HEK293 (cell line): ENCODE measurements around the gene CASZ1.

Experiments
- SP2 ChIP-seq: fragments of 450-650 bp; formaldehyde crosslinking; IDR thresholded peaks from 2 replicates; pipeline ENCODE4 v1.5.1; 2016; ENCODE audit warnings: missing biosample characterization, missing genetic modification characterization
- ZNF174 ChIP-seq: fragments of 450-650 bp; formaldehyde crosslinking; IDR thresholded peaks from 2 replicates; pipeline ENCODE4 v1.5.0; 2017; ENCODE audit warnings: missing biosample characterization, mild to moderate bottlenecking, missing genetic modification characterization
- ZNF202 ChIP-seq: fragments of 450-650 bp; formaldehyde crosslinking; IDR thresholded peaks from 2 replicates; pipeline ENCODE4 v1.5.1; 2016; ENCODE audit warnings: missing biosample characterization, missing genetic modification characterization, borderline replicate concordance
- ZNF354C ChIP-seq: fragments of 450-650 bp; formaldehyde crosslinking; IDR thresholded peaks from 2 replicates; pipeline ENCODE4 v1.5.1; 2016; ENCODE audit warnings: missing biosample characterization, missing genetic modification characterization, low read depth, borderline replicate concordance
- TF ChIP-seq, protein P1 (sequence below): fragments of 450-650 bp; formaldehyde crosslinking; IDR thresholded peaks from 2 replicates; pipeline ENCODE4 v1.5.1; 2016; ENCODE audit warnings: missing biosample characterization, missing genetic modification characterization
- TF ChIP-seq, protein P2 (sequence below): fragments of 450-650 bp; formaldehyde crosslinking; IDR thresholded peaks from 2 replicates; pipeline ENCODE4 v1.5.1; 2016; ENCODE audit warnings: missing biosample characterization, missing genetic modification characterization, low read depth

DNA sequence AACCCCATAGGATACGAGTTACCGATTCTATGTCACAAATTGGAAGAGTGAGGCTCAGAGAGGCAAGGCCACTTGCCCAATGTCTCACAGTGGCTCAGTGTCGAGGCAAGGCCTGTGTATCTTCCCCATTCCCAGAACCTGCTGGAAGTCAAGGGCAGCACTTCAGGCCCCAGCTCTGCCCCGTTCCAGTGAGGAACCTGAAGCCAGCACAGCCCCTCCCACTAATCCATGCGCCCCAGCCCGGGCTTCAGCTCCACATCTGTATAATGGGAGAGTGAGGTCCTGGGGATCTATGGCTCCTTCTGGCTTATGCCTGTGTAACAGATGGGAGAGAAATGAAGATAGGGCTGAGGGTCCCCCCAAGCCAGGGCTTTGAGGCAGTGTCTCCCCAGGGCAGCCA lies 56.3 kb downstream of the CASZ1 start:
- TF ChIP-seq ZNF202 (no peak), SP2 (no peak), ZNF174 (tag by site-specific recombination) (no peak), ZNF354C (tag by site-specific recombination) (no peak)
- TF ChIP-seq, protein P1, sequence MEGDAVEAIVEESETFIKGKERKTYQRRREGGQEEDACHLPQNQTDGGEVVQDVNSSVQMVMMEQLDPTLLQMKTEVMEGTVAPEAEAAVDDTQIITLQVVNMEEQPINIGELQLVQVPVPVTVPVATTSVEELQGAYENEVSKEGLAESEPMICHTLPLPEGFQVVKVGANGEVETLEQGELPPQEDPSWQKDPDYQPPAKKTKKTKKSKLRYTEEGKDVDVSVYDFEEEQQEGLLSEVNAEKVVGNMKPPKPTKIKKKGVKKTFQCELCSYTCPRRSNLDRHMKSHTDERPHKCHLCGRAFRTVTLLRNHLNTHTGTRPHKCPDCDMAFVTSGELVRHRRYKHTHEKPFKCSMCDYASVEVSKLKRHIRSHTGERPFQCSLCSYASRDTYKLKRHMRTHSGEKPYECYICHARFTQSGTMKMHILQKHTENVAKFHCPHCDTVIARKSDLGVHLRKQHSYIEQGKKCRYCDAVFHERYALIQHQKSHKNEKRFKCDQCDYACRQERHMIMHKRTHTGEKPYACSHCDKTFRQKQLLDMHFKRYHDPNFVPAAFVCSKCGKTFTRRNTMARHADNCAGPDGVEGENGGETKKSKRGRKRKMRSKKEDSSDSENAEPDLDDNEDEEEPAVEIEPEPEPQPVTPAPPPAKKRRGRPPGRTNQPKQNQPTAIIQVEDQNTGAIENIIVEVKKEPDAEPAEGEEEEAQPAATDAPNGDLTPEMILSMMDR (tag by site-specific recombination) = no peak
- TF ChIP-seq, protein P2, sequence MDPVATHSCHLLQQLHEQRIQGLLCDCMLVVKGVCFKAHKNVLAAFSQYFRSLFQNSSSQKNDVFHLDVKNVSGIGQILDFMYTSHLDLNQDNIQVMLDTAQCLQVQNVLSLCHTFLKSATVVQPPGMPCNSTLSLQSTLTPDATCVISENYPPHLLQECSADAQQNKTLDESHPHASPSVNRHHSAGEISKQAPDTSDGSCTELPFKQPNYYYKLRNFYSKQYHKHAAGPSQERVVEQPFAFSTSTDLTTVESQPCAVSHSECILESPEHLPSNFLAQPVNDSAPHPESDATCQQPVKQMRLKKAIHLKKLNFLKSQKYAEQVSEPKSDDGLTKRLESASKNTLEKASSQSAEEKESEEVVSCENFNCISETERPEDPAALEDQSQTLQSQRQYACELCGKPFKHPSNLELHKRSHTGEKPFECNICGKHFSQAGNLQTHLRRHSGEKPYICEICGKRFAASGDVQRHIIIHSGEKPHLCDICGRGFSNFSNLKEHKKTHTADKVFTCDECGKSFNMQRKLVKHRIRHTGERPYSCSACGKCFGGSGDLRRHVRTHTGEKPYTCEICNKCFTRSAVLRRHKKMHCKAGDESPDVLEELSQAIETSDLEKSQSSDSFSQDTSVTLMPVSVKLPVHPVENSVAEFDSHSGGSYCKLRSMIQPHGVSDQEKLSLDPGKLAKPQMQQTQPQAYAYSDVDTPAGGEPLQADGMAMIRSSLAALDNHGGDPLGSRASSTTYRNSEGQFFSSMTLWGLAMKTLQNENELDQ (tag by site-specific recombination) = no peak
